H1 (cell line): Measurements from ENCODE around the gene PTPRF.

Experiments
- BRCA1 ChIP-seq: IDR thresholded peaks from 2 replicates; pipeline ENCODE4 v1.6.1; 2012; ENCODE audit warnings: low read depth, low read length, improper control_type of control experiment
- CBX8 ChIP-seq: fragments of 300-800, 300-1000 bp; sonication (generic); IDR thresholded peaks from 2 replicates; pipeline ENCODE4 v1.7.1; 2016; ENCODE audit warnings: low read depth, low read length, borderline replicate concordance
- EZH2 ChIP-seq: fragments of 200-600 bp; sonication (generic); IDR thresholded peaks from 2 replicates; pipeline ENCODE4 v1.7.1; 2012; ENCODE audit warnings: low read depth, mild to moderate bottlenecking, moderate library complexity, low read length, inconsistent platforms; ENCODE audit not compliant: severe bottlenecking
- MAFK ChIP-seq: IDR thresholded peaks from 2 replicates; pipeline ENCODE4 v1.6.1; 2012; ENCODE audit warnings: low read depth, mild to moderate bottlenecking, improper control_type of control experiment, low read length
- NRF1 ChIP-seq: IDR thresholded peaks from 2 replicates; pipeline ENCODE4 v1.6.1; 2011; ENCODE audit warnings: mild to moderate bottlenecking, low read depth, low read length, improper control_type of control experiment
- POLR2A ChIP-seq, 2 experiments: IDR thresholded peaks; 1 replicate in 1 of 2; 2 replicates in 1 of 2; pipeline ENCODE4 v1.6.1; 2011; ENCODE audit warnings: low read depth in 2 of 2, low read length in 2 of 2, mild to moderate bottlenecking in 2 of 2; ENCODE audit errors: control extremely low read depth in 1 of 2
- SIN3A ChIP-seq, 2 experiments: IDR thresholded peaks in 1 of 2; conservative IDR thresholded peaks in 1 of 2; 2 replicates each; pipeline ENCODE4 v1.6.1; 2011 to 2012; ENCODE audit warnings: low read length in 2 of 2, improper control_type of control experiment in 1 of 2, low read depth in 1 of 2, mild to moderate bottlenecking in 1 of 2
- TEAD4 ChIP-seq: IDR thresholded peaks from 2 replicates; pipeline ENCODE4 v1.6.1; 2012; ENCODE audit warnings: low read depth, low read length, inconsistent platforms, mixed read lengths

GRCh38 chr1:43492826-43493225, 37.9 kb upstream of the PTPRF start:
- TF ChIP-seq EZH2 (no peak), NRF1 (no peak), CBX8 (no peak), SIN3A (conservative IDR thresholded peaks at IDR 0.05 in 1 of 2, IDR thresholded peaks at IDR 0.05 in 1 of 2; ENCODE audit: low read depth in 1 of 2, low read length in 2 of 2) (no peak), POLR2A (IDR thresholded peaks at IDR 0.05; ENCODE audit: control extremely low read depth in 1 of 2, low read depth in 2 of 2, low read length in 2 of 2) (no peak), BRCA1 (no peak), MAFK (no peak), TEAD4 (no peak)
